ENCODE results near the gene TRMT61A. TPM values are rescaled to one million over a fixed set of nuclear protein-coding genes. Genes with fewer than 3 reads are reported as not detected.

Gene TRMT61A
- total and polyA plus RNA-seq, 10 of the 15 experiments (the other 5 are each of a cell fraction or from before 2014, with no cell fraction given) = 0.11 to 21.9 (median 11.4) TPM

DNA sequence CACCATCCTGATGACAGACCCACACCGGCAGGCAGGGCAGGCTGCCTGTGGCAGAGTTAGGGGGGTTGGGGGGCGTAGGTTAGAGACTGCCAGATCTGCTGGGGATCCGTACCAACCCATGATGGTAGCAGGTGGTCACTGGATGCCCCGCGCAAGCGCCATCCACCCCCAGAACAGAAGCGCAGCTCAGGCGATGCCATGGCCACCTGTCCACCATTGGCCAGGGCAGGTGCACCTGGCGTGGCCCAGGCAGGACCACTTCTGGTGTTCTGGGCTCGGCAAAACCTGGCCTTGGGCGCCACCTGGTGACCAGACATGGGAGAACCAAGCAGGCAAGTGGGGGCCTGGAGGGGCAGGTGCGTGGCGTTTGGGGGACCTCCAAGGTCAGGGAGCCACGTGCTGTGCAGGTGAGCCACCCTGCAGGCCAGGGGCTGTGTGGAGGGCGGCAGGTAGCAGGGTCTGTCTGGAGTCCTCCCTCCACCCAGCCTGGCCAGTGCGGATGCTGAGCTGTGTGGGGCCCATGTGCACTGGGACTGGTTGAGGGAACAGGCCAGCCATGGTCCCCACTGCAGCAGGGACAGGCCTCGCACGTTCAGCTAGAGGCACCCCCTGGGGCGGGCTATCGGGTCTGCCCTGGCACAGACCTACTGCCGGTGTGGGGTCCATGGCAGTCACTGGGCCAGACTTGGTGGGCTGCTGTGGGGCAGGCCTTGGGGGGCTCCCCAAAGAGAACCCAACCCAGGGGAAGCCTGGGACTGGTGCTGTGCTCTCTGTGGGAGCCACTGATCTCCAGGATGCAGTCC lies 17.9 kb downstream of the TRMT61A start (continued):
- no peak for TF ChIP-seq RELB (IDR thresholded peaks at IDR 0.05; ENCODE audit: low read depth)
- TF ChIP-seq DPF2 (IDR thresholded peaks at IDR 0.05) = 0 out of 2 replicates have a peak, but pooled peaks have one; percentile 33
- no peak for TF ChIP-seq MTA2 (IDR thresholded peaks at IDR 0.05; ENCODE audit: low read depth)
- TF ChIP-seq MXI1 (IDR thresholded peaks at IDR 0.05; ENCODE audit: low read depth, low read length) = no peak
- no peak for TF ChIP-seq CHD2 (IDR thresholded peaks at IDR 0.05; ENCODE audit: borderline replicate concordance, low read depth, low read length)
- no peak for TF ChIP-seq STAT3 (IDR thresholded peaks at IDR 0.05; ENCODE audit: low read depth, low read length)
- TF ChIP-seq, protein P1, sequence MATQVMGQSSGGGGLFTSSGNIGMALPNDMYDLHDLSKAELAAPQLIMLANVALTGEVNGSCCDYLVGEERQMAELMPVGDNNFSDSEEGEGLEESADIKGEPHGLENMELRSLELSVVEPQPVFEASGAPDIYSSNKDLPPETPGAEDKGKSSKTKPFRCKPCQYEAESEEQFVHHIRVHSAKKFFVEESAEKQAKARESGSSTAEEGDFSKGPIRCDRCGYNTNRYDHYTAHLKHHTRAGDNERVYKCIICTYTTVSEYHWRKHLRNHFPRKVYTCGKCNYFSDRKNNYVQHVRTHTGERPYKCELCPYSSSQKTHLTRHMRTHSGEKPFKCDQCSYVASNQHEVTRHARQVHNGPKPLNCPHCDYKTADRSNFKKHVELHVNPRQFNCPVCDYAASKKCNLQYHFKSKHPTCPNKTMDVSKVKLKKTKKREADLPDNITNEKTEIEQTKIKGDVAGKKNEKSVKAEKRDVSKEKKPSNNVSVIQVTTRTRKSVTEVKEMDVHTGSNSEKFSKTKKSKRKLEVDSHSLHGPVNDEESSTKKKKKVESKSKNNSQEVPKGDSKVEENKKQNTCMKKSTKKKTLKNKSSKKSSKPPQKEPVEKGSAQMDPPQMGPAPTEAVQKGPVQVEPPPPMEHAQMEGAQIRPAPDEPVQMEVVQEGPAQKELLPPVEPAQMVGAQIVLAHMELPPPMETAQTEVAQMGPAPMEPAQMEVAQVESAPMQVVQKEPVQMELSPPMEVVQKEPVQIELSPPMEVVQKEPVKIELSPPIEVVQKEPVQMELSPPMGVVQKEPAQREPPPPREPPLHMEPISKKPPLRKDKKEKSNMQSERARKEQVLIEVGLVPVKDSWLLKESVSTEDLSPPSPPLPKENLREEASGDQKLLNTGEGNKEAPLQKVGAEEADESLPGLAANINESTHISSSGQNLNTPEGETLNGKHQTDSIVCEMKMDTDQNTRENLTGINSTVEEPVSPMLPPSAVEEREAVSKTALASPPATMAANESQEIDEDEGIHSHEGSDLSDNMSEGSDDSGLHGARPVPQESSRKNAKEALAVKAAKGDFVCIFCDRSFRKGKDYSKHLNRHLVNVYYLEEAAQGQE (IDR thresholded peaks at IDR 0.05; ENCODE audit: low read depth, low read length) = no peak
- TF ChIP-seq ATF3 (IDR thresholded peaks at IDR 0.05; ENCODE audit: borderline replicate concordance, extremely low read depth, low read depth, low read length) = no peak
- TF ChIP-seq USF1 (IDR thresholded peaks at IDR 0.05; ENCODE audit: borderline replicate concordance, extremely low read length, insufficient read depth, low read depth, low read length) = no peak
- TF ChIP-seq ZNF217 (IDR thresholded peaks at IDR 0.05) = no peak
- no peak for TF ChIP-seq HDAC2 (IDR thresholded peaks at IDR 0.05)
- TF ChIP-seq SMAD1 (IDR thresholded peaks at IDR 0.05; ENCODE audit: low read depth, partially characterized antibody) = no peak
- no peak for TF ChIP-seq KAT2A (conservative IDR thresholded peaks at IDR 0.05; ENCODE audit: control insufficient read depth, low read depth, low read length)
- TF ChIP-seq HDGF (IDR thresholded peaks at IDR 0.05) = peak; percentile 21; the same call in 1 of the 2 replicates
- no peak for TF ChIP-seq CHD1 (IDR thresholded peaks at IDR 0.05; ENCODE audit: low read depth, low read length)
- TF ChIP-seq ZBTB4 (CRISPR knock-in tag; IDR thresholded peaks at IDR 0.05) = no peak
- TF ChIP-seq, protein P2, sequence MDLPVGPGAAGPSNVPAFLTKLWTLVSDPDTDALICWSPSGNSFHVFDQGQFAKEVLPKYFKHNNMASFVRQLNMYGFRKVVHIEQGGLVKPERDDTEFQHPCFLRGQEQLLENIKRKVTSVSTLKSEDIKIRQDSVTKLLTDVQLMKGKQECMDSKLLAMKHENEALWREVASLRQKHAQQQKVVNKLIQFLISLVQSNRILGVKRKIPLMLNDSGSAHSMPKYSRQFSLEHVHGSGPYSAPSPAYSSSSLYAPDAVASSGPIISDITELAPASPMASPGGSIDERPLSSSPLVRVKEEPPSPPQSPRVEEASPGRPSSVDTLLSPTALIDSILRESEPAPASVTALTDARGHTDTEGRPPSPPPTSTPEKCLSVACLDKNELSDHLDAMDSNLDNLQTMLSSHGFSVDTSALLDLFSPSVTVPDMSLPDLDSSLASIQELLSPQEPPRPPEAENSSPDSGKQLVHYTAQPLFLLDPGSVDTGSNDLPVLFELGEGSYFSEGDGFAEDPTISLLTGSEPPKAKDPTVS (IDR thresholded peaks at IDR 0.05; ENCODE audit: low read depth, low read length) = no peak
